ENCODE data around the gene PLEKHA4.
"Not testable (repeated sequence)": the region's sequence is repeated elsewhere in the genome, so short reads cannot be mapped to it uniquely, and the experiment has no call there.

Gene PLEKHA4

GRCh38 chr19:48868114-48868886 is at the start of gene PLEKHA4:
Gene PLEKHA4 (minus strand): TSS chr19:48868617. CDS start chr19:48867620, 997 bp downstream.
- peak; percentile 67 for DNase-seq (ENCODE audit: low spot score)

DNA sequence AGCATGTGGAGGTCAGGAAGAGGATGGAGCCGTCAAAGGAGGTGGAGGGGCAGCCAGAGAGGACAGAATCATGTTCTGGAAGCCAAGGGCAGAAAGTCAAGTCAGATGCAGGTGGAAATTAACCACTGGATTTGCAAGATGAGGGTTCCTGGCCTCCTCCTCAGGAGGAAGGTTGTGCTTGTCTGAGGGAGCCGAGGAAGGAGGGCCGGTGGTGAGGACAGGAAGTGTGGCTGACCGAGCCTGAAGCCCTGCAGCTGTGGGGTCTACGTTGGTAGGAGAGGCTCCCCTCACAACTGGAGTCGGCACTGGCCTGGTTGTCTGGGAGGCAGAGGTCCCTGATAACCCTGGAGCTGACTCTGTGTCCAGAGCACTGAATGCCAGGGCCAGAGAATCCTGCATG is 49.7 kb upstream of the PLEKHA4 start:
- DNase-seq (ENCODE audit: low spot score): no peak

DNA sequence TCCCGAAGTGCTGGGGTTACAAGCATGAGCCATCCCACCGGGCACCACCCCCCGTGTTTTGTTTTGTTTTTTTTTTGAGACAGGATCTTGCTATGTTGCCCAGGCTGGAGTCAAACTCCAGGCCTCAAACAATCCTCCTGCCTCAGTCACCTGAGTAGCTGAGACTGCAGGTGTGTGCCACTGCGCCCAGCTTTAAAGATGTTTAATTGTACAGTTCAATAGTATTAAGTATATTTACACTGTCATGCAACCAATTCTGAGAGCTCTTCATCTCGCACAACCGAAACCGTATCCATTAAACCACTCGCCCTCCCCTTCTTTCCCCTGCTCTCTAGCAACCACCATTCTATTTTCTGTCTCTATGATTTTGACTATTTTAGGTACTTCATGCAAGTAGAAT is 47.3 kb upstream of the PLEKHA4 start:
- DNase-seq (ENCODE audit: low spot score): no peak

- DNase-seq (ENCODE audit: low spot score): no peak
Measured at GRCh38 chr19:48914181-48914580, 45.8 kb upstream of the PLEKHA4 start.

- DNase-seq (ENCODE audit: low spot score): no peak
Measured at GRCh38 chr19:48913114-48913889, 44.9 kb upstream of the PLEKHA4 start.

DNA sequence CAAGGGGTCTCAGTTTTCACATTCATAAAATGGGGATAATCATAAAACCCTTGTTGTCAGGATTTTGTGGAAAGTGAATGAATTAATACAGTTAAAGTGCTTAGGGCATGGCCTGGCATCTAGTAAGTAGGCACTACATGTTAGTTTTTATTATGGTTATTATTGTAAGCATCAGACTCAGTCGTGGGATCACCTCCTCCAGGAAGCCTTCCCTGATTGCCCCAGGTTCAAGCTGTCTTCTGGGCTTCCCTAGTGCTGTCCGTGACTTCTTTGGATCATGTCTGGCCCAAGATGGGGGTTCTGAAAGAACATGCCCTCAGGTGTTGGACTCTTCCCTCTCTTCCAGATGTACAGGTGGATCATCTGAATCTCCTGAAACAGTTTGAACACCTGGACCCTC is 42.4 kb upstream of the PLEKHA4 start:
- DNase-seq (ENCODE audit: low spot score): no peak

DNA sequence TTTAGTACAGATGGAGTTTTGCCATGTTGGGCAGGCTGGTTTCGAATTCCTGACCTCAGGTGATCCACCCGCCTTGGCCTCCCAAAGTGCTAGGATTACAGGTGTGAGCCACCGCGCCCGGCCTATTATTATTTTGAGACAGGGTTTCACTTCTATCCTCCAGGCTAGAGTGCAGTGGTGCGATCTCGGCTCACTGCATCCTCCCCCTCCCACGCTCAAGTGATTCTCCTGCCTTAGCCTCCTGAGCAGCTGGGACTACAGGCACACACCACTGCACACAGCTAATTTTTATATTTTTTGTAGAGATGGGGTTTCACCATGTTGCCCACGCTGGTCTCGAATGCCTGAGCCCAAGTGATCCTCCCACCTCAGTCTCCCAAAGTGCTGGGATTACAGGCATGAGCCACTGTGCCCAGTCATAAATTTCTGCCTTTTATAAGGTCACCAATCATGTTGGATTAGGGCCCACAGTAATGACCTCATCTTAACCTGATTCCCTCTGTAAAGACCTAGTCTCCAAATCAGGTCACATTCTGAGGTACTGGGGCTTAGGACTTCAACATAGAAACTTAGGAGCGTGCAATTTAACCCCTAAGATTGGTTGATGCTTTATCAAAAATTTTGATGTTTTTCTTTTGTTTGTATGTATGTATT is 41.1 kb upstream of the PLEKHA4 start:
- DNase-seq (ENCODE audit: low spot score): not testable (repeated sequence)

DNA sequence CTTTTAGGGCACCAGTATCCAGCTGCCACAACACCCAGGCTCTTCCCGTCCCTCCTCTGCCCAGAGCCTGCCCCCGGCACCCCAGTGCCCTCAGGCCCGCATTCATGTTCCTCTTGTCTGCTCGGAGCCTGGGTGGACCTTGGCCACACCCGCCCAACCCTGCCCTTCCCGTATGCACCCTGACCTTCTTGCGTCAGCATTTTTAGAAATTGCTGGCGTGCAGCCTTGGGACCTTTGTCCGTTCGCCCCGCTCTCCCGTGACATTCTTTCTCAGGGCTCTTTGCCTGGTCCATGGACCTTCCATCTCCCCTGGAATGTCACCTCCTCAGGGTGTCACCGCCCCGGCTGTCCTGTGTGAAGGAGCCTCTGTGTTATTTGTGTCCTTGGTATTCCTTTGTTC is 39.3 kb upstream of the PLEKHA4 start:
- no peak for DNase-seq (ENCODE audit: low spot score)

- DNase-seq (ENCODE audit: low spot score): no peak
Measured at GRCh38 chr19:48906324-48906723, 37.9 kb upstream of the PLEKHA4 start.

- no peak for DNase-seq (ENCODE audit: low spot score)
Measured at GRCh38 chr19:48905664-48906063, 37.2 kb upstream of the PLEKHA4 start.

DNA sequence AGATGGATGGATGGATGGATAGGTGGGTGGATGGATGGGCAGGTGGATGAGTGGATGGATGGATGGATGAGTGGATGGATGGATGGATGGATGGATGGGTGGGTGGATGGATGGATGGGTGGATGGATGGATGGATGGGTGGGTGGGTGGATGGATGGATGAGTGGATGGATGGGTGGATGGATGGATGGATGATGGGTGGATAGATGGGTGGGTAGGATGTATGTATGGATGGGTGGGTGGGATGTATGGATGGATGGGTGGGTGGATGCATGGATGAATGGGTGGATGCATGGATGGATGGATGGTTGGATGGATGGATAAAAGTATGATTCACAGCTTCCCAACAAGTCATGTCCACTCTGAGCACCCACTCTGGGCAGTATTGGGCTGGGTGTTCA is 35.4 kb upstream of the PLEKHA4 start:
- DNase-seq (ENCODE audit: low spot score): not testable (repeated sequence)

DNA sequence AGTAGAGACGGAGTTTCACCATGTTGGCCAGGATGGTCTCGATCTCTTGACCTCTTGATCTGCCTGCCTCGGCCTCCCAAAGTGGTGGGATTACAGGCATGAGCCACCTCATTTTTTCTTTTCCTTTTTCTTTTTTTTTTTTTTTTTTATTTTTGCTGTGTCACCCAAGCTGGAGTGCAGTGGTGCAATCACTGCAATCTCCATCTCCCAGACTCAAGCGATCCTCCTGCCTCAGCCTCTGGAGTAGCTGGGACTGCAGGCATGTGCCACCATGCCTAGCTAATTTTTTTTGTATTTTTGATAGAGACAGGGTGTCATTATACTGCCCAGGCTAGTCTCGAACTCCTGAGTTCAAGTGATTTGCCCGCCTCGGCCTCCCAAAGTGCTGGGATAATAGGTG is 33.9 kb upstream of the PLEKHA4 start:
- not testable (repeated sequence) for DNase-seq (ENCODE audit: low spot score)

GRCh38 chr19:48900477-48901406 is 32.3 kb upstream of the PLEKHA4 start:
- DNase-seq (ENCODE audit: low spot score): peak; percentile 56

DNA sequence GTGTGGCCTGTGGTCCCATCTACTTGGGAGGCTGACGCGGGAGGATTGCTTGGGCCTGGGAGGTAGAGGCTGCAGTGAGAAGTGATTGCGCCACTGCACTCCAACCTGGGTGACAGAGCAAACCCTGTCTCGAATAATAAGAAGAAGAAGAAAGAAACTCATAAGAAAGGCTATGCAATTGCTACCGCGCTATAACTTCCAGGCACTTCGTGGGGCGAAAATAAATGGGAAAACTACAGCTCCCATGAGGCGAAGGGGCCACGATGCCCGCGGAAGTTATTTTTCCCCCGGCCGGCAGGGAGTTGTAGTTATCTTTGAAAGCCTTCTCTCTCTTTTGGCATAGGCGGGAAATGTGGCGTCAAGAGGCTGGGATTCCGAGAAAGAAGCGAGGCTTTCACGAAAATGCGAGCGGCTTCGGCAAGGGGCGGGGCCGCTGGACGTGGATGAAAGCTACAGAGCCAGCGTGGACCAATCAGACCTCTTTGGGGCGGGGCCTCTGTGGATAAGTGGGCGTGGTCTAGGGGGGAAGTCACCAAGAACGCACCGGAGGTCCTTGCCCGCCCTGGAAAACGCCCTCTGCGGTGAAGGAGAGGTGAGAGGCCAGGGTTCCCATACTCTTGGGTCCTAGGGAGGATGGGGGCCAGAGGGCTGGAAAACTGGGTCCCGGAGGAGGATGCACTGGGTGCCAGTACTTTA is 31.5 kb upstream of the PLEKHA4 start, which contains the start of gene NUCB1:
NUCB1 (plus strand) TSS at position 532 of the 696 bp plus-strand sequence. CDS start 485 bp downstream, outside the sequence.
- DNase-seq (ENCODE audit: low spot score): peak; percentile 99

DNA sequence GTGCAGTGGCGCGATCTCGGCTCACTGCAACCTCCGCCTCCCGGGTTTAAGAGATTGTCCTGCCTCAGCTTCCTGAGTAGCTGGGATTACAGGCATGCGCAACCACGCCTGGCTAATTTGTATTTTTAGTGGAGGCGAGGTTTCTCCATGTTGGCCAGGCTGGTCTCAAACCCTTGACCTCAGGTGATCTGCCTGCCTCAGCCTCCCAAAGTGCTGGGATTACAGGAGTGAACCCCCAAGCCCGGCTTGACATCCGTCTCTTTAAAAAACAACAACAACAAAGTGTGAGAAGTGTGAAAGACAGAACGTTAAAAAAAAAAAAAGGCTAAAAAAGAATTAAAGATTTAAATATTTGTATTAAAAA is 31.0 kb upstream of the PLEKHA4 start:
- not testable (repeated sequence) for DNase-seq (ENCODE audit: low spot score)

DNA sequence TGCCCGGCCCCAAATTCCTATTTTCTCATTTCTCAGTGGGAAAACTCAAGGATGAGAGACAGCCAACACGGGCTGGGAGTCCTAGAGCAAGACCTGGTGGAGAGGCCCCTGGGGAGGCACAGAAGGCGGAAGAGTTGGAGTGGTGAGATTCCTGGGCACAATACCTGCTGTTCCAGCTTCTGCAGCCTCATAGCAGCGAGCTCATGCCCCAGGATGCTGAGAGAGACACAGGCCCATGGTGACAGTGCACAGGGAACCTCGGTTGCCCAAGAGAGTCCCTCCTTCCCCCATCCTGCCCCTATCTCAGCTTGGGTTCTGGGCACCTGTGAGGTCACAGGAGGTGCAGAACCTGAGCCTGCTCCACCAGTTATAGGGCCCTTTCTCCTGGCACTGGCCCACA is 28.8 kb upstream of the PLEKHA4 start:
- no peak for DNase-seq (ENCODE audit: low spot score)

DNA sequence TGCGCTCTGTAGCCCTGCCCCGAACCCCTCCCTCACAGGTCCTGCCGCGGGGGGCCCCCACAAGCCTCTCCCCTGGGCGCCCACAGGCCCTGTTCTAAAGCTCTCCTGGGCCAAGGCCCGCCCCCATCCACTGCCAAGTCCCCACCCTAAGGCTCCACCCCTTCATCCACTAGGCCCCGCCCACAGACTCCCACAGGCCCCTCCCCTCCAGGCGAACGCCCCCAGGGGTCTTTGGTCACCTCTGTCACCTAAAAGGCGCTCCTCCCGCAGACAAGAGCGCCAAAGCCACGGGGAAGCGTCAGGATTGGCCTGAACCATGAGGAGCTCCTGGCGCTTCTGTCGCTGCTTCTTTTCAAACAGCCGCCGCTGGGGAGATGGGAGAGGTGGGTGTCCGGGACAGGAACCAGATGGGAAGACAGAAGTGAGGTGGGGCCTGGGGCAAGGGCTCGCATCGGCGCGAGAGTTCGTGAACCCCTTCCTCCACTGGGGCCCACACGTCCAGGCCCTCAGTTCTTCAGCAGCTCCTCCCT is 27.8 kb upstream of the PLEKHA4 start:
- DNase-seq (ENCODE audit: low spot score): no peak

DNA sequence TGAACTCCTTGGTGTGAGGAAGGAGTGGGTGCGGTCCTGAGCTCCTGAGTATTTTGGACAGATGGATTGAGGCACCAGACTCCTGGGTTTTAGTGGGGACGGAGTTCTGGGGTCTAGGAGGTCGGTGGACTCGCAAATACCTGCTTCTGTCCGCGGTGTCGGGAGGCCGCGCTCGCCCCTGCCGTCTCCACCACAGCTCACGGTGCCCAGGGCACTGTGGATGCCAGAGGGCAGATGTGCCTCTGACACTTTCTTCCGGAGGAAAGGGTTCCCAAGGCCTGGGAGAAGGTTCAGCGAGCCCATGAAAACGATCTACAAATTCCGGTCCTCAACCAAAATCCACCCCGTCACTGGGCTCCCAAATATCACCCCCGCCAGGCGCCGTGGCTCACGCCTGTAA is 26.8 kb upstream of the PLEKHA4 start:
- no peak for DNase-seq (ENCODE audit: low spot score)

GRCh38 chr19:48890551-48890950 is 22.1 kb upstream of the PLEKHA4 start:
- DNase-seq (ENCODE audit: low spot score): no peak

- not testable (repeated sequence) for DNase-seq (ENCODE audit: low spot score)
Measured at GRCh38 chr19:48889496-48889895, 21.1 kb upstream of the PLEKHA4 start.
